WTC11 (cell line): ENCODE results near the gene ABR. TPM values are rescaled to one million over a fixed set of nuclear protein-coding genes. Genes with fewer than 3 reads are reported as not detected.
A peak's percentile ranks its signal among the peaks of the same experiment; 100 is the strongest.

Source experiments
- ATAC-seq: fragments of 200-7000 bp; cut with Tn5 transposase; 2 replicates; pipeline ENCODE4 v1.10.0; 2021; ENCODE audit warnings: mild to moderate bottlenecking, moderate library complexity
- CTCF ChIA-PET: fragments of 300-600 bp; sonication (Branson Sonifier 250); formaldehyde crosslinking; loops from one replicate; lab custom pipeline; 2021; ENCODE audit warnings: antibody characterized with exemption; lab: Charles Lee
- POLR2A ChIA-PET: fragments of 350-600 bp; sonication (Branson Sonifier 250); formaldehyde crosslinking; loops from one replicate; lab custom pipeline; 2021; ENCODE audit warnings: antibody characterized with exemption; lab: Charles Lee
- DNase-seq: peaks from one replicate; pipeline ENCODE4 v3.0.0; 2021; ENCODE audit warnings: low spot score
- H3K27ac Mint-ChIP-seq: 2 replicates; pipeline ENCODE4 v1.8.0; 2021; ENCODE audit warnings: mixed read lengths
- H3K27me3 Mint-ChIP-seq: 2 replicates; pipeline ENCODE4 v1.8.0; 2021; ENCODE audit warnings: low read depth, mild to moderate bottlenecking, moderate library complexity, mixed read lengths
- H3K36me3 Mint-ChIP-seq: 2 replicates; pipeline ENCODE4 v1.8.0; 2021; ENCODE audit warnings: mixed read lengths
- H3K4me1 Mint-ChIP-seq: 2 replicates; pipeline ENCODE4 v1.8.0; 2022; ENCODE audit warnings: mixed read lengths
- H3K4me3 Mint-ChIP-seq: 2 replicates; pipeline ENCODE4 v1.8.0; 2021; ENCODE audit warnings: mild to moderate bottlenecking, moderate library complexity, mixed read lengths
- H3K9me3 Mint-ChIP-seq: 2 replicates; pipeline ENCODE4 v1.8.0; 2021; ENCODE audit warnings: mixed read lengths
- AR ChIP-seq: fragments of 250-450 bp; sonication (Bioruptor Pico); IDR thresholded peaks from 2 replicates; pipeline ENCODE4 v1.9.0; 2021; ENCODE audit warnings: mild to moderate bottlenecking
- ATF2 ChIP-seq: sonication (generic); formaldehyde crosslinking; IDR thresholded peaks from 2 replicates; pipeline ENCODE4 v1.8.1; 2022; ENCODE audit warnings: low read depth, missing genetic modification reagents, borderline replicate concordance
- ATF6 ChIP-seq: sonication (generic); formaldehyde crosslinking; IDR thresholded peaks from 2 replicates; pipeline ENCODE4 v1.8.1; 2023; ENCODE audit warnings: mild to moderate bottlenecking, missing genetic modification reagents
- CDX4 ChIP-seq: fragments of 250-450 bp; sonication (Bioruptor Pico); IDR thresholded peaks from 2 replicates; pipeline ENCODE4 v1.9.0; 2021; ENCODE audit warnings: moderate library complexity, mild to moderate bottlenecking, inconsistent platforms, borderline replicate concordance
- E2F1 ChIP-seq: sonication (generic); formaldehyde crosslinking; IDR thresholded peaks from 2 replicates; pipeline ENCODE4 v1.8.0; 2022; ENCODE audit warnings: mild to moderate bottlenecking, missing genetic modification reagents
- E2F5 ChIP-seq: sonication (generic); formaldehyde crosslinking; IDR thresholded peaks from 2 replicates; pipeline ENCODE4 v1.8.1; 2022; ENCODE audit warnings: mild to moderate bottlenecking, moderate library complexity, missing genetic modification reagents
- GRHL2 ChIP-seq: fragments of 250-450 bp; sonication (Bioruptor Pico); IDR thresholded peaks from 2 replicates; pipeline ENCODE4 v1.8.0; 2022; ENCODE audit warnings: mild to moderate bottlenecking, moderate library complexity; ENCODE audit not compliant: insufficient replicate concordance, severe bottlenecking
- GTF2I ChIP-seq: fragments of 250-450 bp; sonication (Bioruptor Pico); conservative IDR thresholded peaks from 2 replicates; pipeline ENCODE4 v1.4.0; 2021; ENCODE audit warnings: mild to moderate bottlenecking
- JUN ChIP-seq: sonication (generic); formaldehyde crosslinking; IDR thresholded peaks from 2 replicates; pipeline ENCODE4 v1.8.0; 2023; ENCODE audit warnings: mild to moderate bottlenecking, missing genetic modification reagents
- MXD4 ChIP-seq: fragments of 250-450 bp; sonication (Bioruptor Pico); IDR thresholded peaks from 2 replicates; pipeline ENCODE4 v1.8.0; 2021; ENCODE audit warnings: mild to moderate bottlenecking, moderate library complexity, borderline replicate concordance
- MYBL2 ChIP-seq: sonication (generic); formaldehyde crosslinking; IDR thresholded peaks from 2 replicates; pipeline ENCODE4 v1.8.1; 2023; ENCODE audit warnings: mild to moderate bottlenecking, moderate library complexity, missing genetic modification reagents
- NFATC4 ChIP-seq: fragments of 250-450 bp; sonication (Bioruptor Pico); IDR thresholded peaks from 2 replicates; pipeline ENCODE4 v1.9.0; 2021; ENCODE audit warnings: mild to moderate bottlenecking
- NFE2L1 ChIP-seq: sonication (generic); formaldehyde crosslinking; IDR thresholded peaks from 2 replicates; pipeline ENCODE4 v1.8.1; 2023; ENCODE audit warnings: missing genetic modification reagents
- NFYB ChIP-seq: sonication (generic); formaldehyde crosslinking; conservative IDR thresholded peaks from 2 replicates; pipeline ENCODE4 v1.8.0; 2022; ENCODE audit warnings: low read depth, missing genetic modification reagents
- OVOL2 ChIP-seq: fragments of 250-450 bp; sonication (Bioruptor Pico); IDR thresholded peaks from 2 replicates; pipeline ENCODE4 v1.9.0; 2021; ENCODE audit warnings: mild to moderate bottlenecking, borderline replicate concordance
- TEAD1 ChIP-seq: sonication (generic); formaldehyde crosslinking; IDR thresholded peaks from 2 replicates; pipeline ENCODE4 v1.8.0; 2022; ENCODE audit warnings: mild to moderate bottlenecking, missing genetic modification reagents
- USF1 ChIP-seq: sonication (generic); formaldehyde crosslinking; IDR thresholded peaks from 2 replicates; pipeline ENCODE4 v1.8.0; 2022; ENCODE audit warnings: mild to moderate bottlenecking, missing genetic modification reagents
- ZBTB21 ChIP-seq: sonication (generic); formaldehyde crosslinking; IDR thresholded peaks from 2 replicates; pipeline ENCODE4 v1.8.1; 2023; ENCODE audit warnings: mild to moderate bottlenecking, missing genetic modification reagents, borderline replicate concordance
- ZNF219 ChIP-seq: sonication (generic); formaldehyde crosslinking; IDR thresholded peaks from 2 replicates; pipeline ENCODE4 v1.8.0; 2023; ENCODE audit warnings: missing genetic modification reagents, mild to moderate bottlenecking, borderline replicate concordance
- ZNF532 ChIP-seq: fragments of 250-450 bp; sonication (Bioruptor Pico); IDR thresholded peaks from 2 replicates; pipeline ENCODE4 v1.9.0; 2021; ENCODE audit warnings: mild to moderate bottlenecking, borderline replicate concordance
- total RNA-seq: library from RNA; stranded (reverse); gene quantifications from 3 replicates; pipeline ENCODE4 v1.2.3, GENCODE V29; 2021

The ABR gene
- total RNA-seq, 1 experiment from 2014 or later: 38.0 TPM

- Mint-ChIP-seq H3K27me3 (peaks cover 17% of the 10 kb centered on the region), H3K27ac (no peak overlapping the region), H3K36me3 (no peaks in the 10 kb centered on the region; the same call in 1 of the 2 replicates), H3K4me3 (peak overlapping the region; percentile 70), H3K9me3 (no peaks in the 10 kb centered on the region), H3K4me1 (peaks cover 18% of the 10 kb centered on the region)
- ChIA-PET POLR2A (no interaction called here), CTCF (interaction anchor here (0.5 to 5.2 kb wide), 9 partner anchors 20 to 199 kb away, joined by 3 to 40 read pairs (median 5); no protein-coding TSS in a partner anchor)
- TF ChIP-seq OVOL2 (CRISPR knock-in tag): no peak
- TF ChIP-seq NFATC4 (CRISPR knock-in tag): no peak
- TF ChIP-seq GTF2I (CRISPR knock-in tag): no peak
- no peak for TF ChIP-seq ZNF532 (CRISPR knock-in tag)
- TF ChIP-seq AR (CRISPR knock-in tag): no peak
- no peak for TF ChIP-seq MYBL2
- no peak for TF ChIP-seq NFE2L1 (CRISPR knock-in tag)
- no peak for TF ChIP-seq E2F5 (CRISPR knock-in tag)
- TF ChIP-seq USF1: no peak
- no peak for TF ChIP-seq ZBTB21 (CRISPR knock-in tag)
- no peak for TF ChIP-seq ZNF219 (CRISPR knock-in tag)
- no peak for TF ChIP-seq CDX4
- no peak for TF ChIP-seq MXD4 (CRISPR knock-in tag)
- no peak for TF ChIP-seq TEAD1 (CRISPR knock-in tag)
- no peak for TF ChIP-seq ATF2 (CRISPR knock-in tag)
- no peak for TF ChIP-seq NFYB (CRISPR knock-in tag)
- no peak for TF ChIP-seq GRHL2 (CRISPR knock-in tag)
- TF ChIP-seq JUN (CRISPR knock-in tag): no peak
- no peak for TF ChIP-seq ATF6 (CRISPR knock-in tag)
- TF ChIP-seq E2F1 (CRISPR knock-in tag): no peak
- ATAC-seq (peak; percentile 11), DNase-seq (peak; percentile 38)
These were observed 101.6 kb downstream of the ABR start for GRCh38 chr17:1077986-1078711.
